Measurements from ENCODE around the gene CASP3.
"Not testable (repeated sequence)": the region's sequence is repeated elsewhere in the genome, so short reads cannot be mapped to it uniquely, and the experiment has no call there.

CASP3 gene

GRCh38 chr4:184664445-184665210 lies 15.4 kb upstream of the CASP3 start:
- peak; percentile 48 for DNase-seq (ENCODE audit: low spot score)

- no peak for DNase-seq (ENCODE audit: low spot score)
These were observed 13.0 kb upstream of the CASP3 start for GRCh38 chr4:184662236-184662635.

DNA sequence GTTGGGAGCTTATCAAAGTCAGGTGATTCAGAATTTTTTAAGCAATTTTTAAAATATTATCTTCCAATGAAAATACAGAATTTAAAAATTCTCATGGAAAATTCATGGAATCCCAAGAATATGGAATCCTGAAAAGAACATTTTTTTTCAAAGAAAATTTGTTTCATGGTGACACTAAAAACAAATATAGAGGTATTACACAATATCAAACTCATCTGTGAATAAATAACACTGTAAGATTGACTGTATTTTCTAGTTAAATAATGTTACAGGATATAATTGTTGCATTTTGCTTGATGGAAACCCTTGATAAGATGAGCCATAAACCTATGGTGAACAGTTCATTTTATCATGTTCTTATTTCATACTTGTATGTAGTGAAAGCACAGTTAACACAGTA lies 11.7 kb upstream of the CASP3 start:
- no peak for DNase-seq (ENCODE audit: low spot score)

DNA sequence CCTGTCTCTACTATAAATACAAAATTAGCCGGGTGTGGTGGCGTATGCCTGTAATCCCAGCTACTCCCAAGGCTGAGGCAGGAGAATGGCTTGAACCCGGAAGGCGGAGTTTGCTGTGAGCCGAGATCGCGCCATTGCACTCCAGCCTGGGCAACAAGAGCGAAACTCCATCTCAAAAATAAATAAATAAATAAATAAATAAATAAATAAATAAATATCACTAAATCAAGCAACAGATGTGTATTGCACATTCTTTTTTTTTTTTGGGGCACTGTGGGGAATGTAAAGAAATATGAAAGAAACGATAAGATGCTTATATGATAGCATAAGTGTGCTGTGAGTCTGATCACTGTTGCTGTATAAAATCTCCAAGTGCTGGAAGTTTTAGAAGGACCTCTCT lies 8.6 kb upstream of the CASP3 start:
- DNase-seq (ENCODE audit: low spot score): not testable (repeated sequence)

GRCh38 chr4:184657144-184657543 lies 7.9 kb upstream of the CASP3 start:
- DNase-seq (ENCODE audit: low spot score): no peak

GRCh38 chr4:184655889-184656869 lies 6.9 kb upstream of the CASP3 start:
- no peak for DNase-seq (ENCODE audit: low spot score)

DNA sequence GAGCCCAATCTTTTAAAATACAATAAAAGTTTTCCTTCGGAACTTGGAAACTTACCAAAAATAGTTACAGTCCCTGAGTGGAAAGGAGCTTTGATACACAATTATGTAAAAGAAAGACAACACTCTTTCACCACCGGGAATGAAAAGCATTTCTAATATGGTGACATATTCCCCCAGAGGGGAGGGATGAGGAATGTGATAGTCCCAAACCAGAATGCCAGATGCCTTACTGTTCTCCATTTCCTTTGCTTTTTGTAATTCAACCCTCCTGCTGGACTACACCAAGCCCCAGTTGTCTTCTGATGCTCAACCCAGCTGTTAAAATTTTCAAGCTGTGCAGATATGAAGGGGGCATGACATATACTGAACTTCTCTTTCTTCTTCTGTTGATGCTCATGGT lies 4.4 kb upstream of the CASP3 start:
- DNase-seq (ENCODE audit: low spot score): peak; percentile 38

DNA sequence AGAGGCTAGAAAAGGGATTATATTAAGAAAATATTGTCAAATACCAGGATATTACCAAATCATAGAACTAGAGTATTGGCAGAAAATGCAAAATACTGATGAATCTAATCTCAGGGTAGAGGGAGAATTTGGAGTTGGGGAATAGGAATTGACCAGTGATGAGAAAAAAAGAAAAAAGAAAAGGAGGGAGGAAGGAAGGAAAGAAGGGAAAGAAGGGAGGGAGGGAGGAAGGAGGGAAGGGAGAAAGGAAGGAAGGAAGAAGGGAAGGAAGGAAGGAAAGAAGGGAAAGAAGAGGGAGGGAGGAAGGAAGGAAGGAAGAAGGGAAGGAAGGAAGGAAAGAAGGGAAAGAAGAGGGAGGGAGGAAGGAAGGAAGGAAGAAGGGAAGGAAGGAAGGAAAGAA lies 3.4 kb upstream of the CASP3 start:
- DNase-seq (ENCODE audit: low spot score): not testable (repeated sequence)

DNA sequence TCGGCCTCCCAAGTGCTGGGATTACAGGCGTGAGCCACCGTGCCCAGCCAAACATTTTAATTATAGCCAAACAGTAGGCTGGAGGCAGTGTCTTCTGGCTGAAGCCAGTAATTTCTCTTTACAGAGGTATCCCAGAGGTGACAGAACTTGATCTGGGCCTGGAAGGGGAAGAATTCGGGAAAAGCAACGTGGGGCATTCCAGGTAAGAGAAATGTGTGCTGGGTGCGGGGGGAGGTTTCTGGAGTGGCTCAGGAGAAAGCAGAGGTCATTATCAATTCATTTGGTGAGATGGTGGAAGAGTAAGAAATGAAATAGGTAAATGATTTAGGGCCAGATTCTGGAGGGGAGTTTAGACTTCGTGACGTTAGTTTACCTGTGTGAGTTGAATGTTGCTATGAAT lies 2.7 kb upstream of the CASP3 start:
- DNase-seq (ENCODE audit: low spot score): no peak

DNA sequence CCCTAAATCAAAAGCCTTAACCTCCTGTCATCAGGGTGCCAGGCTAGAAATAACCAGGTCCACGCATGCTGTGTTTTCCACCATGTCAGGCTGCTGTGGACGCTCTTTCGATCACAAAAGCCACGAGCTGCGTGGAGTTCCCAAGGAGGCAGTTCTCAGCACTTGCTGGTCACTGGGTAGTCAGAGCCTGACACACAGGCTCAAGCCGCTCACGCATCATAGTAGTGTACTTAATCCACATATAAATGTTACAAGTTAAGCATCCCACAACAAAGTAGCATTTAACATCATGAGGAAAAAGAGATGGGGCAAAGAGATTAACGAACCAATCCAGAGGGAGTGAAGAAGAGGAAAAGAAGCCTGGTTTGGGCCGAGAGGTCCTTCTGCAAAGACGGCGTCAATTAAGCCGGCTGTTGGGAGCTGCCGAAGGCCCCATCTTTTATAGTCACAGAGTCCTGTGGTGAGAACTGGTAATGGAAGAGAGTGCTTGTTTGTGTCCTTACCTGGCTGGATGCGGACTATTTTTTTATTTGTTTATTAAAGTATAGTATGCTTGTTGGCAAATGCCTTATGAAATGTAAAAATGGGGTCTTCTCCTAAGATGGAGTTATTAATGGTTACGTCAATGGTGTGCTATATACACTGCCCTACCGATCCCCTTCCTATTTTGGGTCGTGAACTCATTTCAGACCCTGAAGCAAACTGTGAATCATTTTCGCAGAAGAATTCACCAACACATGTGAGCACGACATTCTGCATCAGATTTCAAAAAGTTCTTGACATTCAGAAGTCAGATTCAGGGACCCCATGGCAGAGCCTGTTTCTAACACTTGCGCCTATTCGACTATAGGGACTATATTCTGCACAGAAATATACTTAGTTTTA lies 966 bp upstream of the CASP3 start:
- peak; percentile 19 for DNase-seq (ENCODE audit: low spot score)

DNA sequence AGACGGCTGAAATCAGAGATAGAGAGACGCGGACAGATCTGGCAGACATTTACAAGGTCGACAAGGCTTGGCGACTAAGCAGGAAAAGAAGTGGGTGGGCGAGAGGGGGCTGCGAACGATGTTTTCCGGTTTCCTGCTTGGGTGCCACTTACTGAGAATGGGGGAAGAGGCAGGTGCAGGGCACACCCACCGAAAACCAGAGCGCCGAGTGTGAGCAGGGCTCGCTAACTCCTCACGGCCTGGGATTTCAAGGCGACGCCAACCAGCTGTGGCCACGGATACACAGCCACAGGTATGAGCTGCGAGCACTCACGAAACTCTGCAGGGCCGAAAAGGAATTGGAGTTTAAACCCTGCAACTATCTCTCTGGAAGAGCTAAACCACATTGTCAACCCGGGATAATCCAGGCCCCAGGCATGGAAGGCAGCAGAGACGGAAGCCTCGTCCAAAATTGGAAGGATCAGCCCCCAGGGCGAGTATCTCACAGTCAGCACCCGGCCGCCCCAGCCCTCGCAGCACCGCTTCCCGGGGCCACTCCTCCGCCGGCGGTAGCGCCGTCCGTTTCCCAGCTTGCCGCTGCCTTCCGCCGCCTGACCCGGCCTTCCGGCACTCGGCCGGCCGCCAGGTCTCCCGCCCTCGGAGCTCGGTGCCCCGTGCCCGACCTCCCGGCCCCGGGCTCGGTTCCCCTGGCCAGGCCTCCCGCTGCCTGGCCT lies 778 bp downstream of the CASP3 start:
- peak; percentile 40 for DNase-seq (ENCODE audit: low spot score)

- no peak for DNase-seq (ENCODE audit: low spot score)
These were observed 1.3 kb downstream of the CASP3 start for GRCh38 chr4:184648054-184648312.

DNA sequence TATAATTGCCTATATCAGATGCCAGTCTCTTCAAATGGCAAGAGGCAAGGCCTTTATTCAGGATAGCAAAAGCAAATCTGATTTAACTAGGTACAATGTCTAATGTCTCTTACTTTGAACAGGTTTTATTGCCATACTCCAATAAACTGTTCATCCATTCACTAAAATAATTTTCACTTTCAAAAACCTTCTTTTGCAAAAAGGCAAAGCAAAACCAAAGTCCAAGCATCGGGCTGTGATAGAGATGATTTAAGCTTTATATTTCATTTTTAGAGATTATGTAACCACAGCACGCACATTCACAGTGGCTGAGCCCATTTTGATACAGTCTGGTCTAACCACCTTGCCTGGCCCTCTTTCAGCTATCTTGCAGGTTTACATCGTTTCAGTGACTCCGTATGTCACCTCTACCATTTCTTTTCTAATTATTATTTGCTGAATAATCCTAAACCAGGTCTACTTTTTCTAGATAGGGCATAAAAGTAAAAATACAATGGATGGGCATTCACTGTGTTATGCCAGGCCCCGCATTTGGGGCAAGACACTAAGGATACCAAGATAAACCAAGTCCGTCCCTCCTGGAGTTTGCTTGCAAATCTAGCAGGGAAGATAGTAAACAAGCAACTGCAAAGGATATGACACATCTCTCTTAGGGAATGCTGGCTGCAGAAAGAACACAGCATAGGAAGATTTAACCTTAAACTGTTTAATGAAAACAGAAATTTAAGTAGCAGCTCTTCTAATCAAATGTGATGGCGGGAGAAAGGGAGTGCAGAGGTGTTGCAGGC lies 1.8 kb downstream of the CASP3 start:
- no peak for DNase-seq (ENCODE audit: low spot score)

DNA sequence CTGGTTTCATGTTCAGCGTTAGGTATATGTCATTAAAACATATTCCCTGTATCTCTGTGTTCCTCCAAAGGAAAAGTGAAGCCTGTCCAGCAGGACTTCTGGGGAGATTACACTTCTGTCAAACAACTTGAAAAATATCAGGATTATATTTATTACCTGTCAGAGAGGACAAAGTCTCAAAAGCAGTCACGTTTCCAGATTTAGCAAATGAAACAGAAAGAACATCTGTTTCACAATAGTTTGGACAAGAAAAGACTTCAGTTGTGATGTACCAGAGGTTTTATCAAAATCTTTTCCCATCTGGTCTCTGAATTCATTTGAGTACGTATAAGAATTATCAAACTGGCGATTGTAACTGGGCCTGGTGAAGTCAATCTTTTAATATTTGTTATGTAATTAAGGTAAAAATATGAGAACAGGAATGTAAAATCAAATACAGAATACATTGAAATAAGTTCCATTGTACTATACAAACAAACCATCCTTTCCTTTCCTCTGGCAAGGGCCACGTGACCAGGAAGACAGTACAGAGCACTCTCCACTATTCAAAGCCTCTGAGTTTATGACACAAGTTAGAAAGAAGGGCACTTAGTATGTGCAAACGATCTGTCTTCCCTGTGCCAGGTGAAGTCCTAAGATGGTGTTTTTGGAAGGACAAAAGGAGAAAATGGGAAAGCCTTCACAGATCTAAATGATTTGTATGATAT lies 3.2 kb downstream of the CASP3 start:
- no peak for DNase-seq (ENCODE audit: low spot score)

GRCh38 chr4:184644553-184645307 lies 4.5 kb downstream of the CASP3 start:
- DNase-seq (ENCODE audit: low spot score): no peak

- no peak for DNase-seq (ENCODE audit: low spot score)
These were observed 5.5 kb downstream of the CASP3 start for GRCh38 chr4:184643731-184644130.

DNA sequence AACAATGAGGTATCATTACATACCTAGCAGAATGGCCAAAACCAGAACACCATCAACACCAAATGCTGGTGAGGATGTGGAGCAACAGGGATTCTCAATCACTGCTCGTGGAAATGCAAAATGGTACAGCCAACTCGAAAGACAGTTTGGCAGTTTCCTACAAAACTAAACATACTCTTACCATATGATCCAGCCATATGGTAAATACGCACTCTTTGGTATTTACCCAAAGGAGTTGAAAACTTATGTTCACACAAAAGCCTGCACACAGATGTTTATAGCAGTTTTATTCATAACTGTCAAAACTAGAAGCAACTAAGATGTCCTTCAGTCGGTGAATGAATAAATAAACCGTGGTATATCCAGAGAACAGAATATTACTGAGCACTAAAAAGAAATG lies 7.8 kb downstream of the CASP3 start:
- no peak for DNase-seq (ENCODE audit: low spot score)

GRCh38 chr4:184641022-184641421 lies 8.2 kb downstream of the CASP3 start:
- DNase-seq (ENCODE audit: low spot score): no peak

GRCh38 chr4:184636897-184637296 lies 12.3 kb downstream of the CASP3 start:
- no peak for DNase-seq (ENCODE audit: low spot score)

GRCh38 chr4:184636144-184636543 lies 13.1 kb downstream of the CASP3 start:
- no peak for DNase-seq (ENCODE audit: low spot score)

All from AG08395 (cell line).